MM.1S (cell line): ENCODE results near the gene PLIN4.

Experiments
- DNase-seq: peaks from one replicate; pipeline ENCODE4 v3.0.0-alpha.2; 2015
- H2AFZ ChIP-seq: fragments of 300-600 bp; sonication (generic); 2 replicates; pipeline ENCODE4 v1.6.0; 2016; ENCODE audit warnings: antibody characterized with exemption, low read length
- H3F3A ChIP-seq: fragments of 300-600 bp; sonication (generic); 2 replicates; pipeline ENCODE4 v1.6.1; 2016; ENCODE audit warnings: mild to moderate bottlenecking, antibody characterized with exemption, low read length, moderate library complexity, mixed read lengths; ENCODE audit not compliant: insufficient read depth
- H3K27ac ChIP-seq: fragments of 300-600 bp; sonication (generic); 2 replicates; pipeline ENCODE4 v1.5.1; 2016; ENCODE audit warnings: mild to moderate bottlenecking, low read length
- H3K27me3 ChIP-seq: fragments of 300-600 bp; sonication (generic); replicated peaks from 2 replicates; pipeline ENCODE4 v1.6.0; 2016; ENCODE audit warnings: low read length; ENCODE audit not compliant: insufficient read depth
- H3K36me3 ChIP-seq: fragments of 300-600 bp; sonication (generic); replicated peaks from 2 replicates; pipeline ENCODE4 v1.6.1; 2016; ENCODE audit warnings: mild to moderate bottlenecking, low read length, mixed read lengths; ENCODE audit not compliant: insufficient read depth
- H3K4me1 ChIP-seq: fragments of 300-600 bp; sonication (generic); 2 replicates; pipeline ENCODE4 v1.6.1; 2016; ENCODE audit warnings: low read length, mixed read lengths
- H3K4me2 ChIP-seq: fragments of 300-600 bp; sonication (generic); 2 replicates; pipeline ENCODE4 v1.6.0; 2016; ENCODE audit warnings: low read depth, low read length
- H3K4me3 ChIP-seq: fragments of 300-600 bp; sonication (generic); 2 replicates; pipeline ENCODE4 v1.5.1; 2016; ENCODE audit warnings: low read length, mixed read lengths
- H3K79me2 ChIP-seq: fragments of 300-600 bp; sonication (generic); 2 replicates; pipeline ENCODE4 v1.6.1; 2016; ENCODE audit warnings: mixed run types, low read length, mixed read lengths
- H3K9ac ChIP-seq: fragments of 300-600 bp; sonication (generic); 2 replicates; pipeline ENCODE4 v1.6.1; 2016; ENCODE audit warnings: low read length, mixed read lengths
- H3K9me2 ChIP-seq: fragments of 300-600 bp; sonication (generic); replicated peaks from 2 replicates; pipeline ENCODE4 v1.6.1; 2016; ENCODE audit warnings: mild to moderate bottlenecking, low read length, mixed read lengths; ENCODE audit not compliant: insufficient read depth
- H3K9me3 ChIP-seq: fragments of 300-600 bp; sonication (generic); replicated peaks from 2 replicates; pipeline ENCODE4 v1.6.1; 2016; ENCODE audit warnings: mild to moderate bottlenecking, low read length, mixed read lengths; ENCODE audit not compliant: insufficient read depth
- H4K20me1 ChIP-seq: fragments of 300-600 bp; sonication (generic); 2 replicates; pipeline ENCODE4 v1.6.1; 2016; ENCODE audit warnings: mild to moderate bottlenecking, low read length, moderate library complexity, mixed read lengths; ENCODE audit not compliant: insufficient read depth
- EZH2 ChIP-seq: fragments of 300-600 bp; sonication (generic); optimal IDR thresholded peaks from 2 replicates; pipeline ENCODE3; 2017; ENCODE audit warnings: low read depth, mild to moderate bottlenecking, antibody characterized with exemption, low read length, mixed read lengths
- EZH2phosphoT487 ChIP-seq: fragments of 300-600 bp; sonication (generic); IDR thresholded peaks from 2 replicates; pipeline ENCODE4 v1.6.1; 2018; ENCODE audit warnings: antibody characterized with exemption, low read length
- TF ChIP-seq, protein P1 (sequence below): fragments of 300-600 bp; sonication (generic); IDR thresholded peaks from 2 replicates; pipeline ENCODE4 v1.5.1; 2016; ENCODE audit warnings: antibody characterized with exemption, low read length, mixed read lengths

Gene PLIN4

DNA sequence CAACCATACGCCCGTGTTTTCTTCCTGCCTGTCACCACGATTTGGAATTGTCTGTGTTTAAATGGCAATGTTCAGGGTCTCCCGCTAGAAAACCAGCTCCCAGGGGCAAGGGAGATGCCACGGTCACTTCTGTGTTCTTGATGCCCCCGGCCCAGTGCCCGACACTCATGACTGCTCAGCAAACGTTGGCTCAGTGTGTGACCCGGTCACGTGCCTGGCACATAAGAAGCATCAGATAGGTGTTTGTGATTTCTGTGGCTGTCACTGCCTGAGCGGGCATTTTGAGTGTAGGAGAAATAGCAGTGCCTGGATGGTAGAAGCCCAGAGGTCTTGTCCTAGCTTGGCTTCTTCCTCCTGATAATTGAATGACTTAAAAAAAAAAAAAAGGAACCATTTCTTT, 30.7 kb downstream of the PLIN4 start:
- Histone ChIP-seq H3K27ac (no peak overlapping the region), H3K9me3 (no peaks in the 10 kb centered on the region), H3F3A (no peaks in the 10 kb centered on the region), H3K27me3 (no peaks in the 10 kb centered on the region), H3K4me3 (no peak overlapping the region), H3K36me3 (no peaks in the 10 kb centered on the region), H3K4me1 (no peaks in the 10 kb centered on the region), H3K79me2 (no peaks in the 10 kb centered on the region), H4K20me1 (no peaks in the 10 kb centered on the region), H3K9ac (no peak overlapping the region), H2AFZ (no peak overlapping the region), H3K9me2 (no peaks in the 10 kb centered on the region), H3K4me2 (no peak overlapping the region)
- no peak for DNase-seq
- TF ChIP-seq EZH2phosphoT487 (no peak), EZH2 (no peak)
- TF ChIP-seq, protein P1, sequence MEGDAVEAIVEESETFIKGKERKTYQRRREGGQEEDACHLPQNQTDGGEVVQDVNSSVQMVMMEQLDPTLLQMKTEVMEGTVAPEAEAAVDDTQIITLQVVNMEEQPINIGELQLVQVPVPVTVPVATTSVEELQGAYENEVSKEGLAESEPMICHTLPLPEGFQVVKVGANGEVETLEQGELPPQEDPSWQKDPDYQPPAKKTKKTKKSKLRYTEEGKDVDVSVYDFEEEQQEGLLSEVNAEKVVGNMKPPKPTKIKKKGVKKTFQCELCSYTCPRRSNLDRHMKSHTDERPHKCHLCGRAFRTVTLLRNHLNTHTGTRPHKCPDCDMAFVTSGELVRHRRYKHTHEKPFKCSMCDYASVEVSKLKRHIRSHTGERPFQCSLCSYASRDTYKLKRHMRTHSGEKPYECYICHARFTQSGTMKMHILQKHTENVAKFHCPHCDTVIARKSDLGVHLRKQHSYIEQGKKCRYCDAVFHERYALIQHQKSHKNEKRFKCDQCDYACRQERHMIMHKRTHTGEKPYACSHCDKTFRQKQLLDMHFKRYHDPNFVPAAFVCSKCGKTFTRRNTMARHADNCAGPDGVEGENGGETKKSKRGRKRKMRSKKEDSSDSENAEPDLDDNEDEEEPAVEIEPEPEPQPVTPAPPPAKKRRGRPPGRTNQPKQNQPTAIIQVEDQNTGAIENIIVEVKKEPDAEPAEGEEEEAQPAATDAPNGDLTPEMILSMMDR: no peak

DNA sequence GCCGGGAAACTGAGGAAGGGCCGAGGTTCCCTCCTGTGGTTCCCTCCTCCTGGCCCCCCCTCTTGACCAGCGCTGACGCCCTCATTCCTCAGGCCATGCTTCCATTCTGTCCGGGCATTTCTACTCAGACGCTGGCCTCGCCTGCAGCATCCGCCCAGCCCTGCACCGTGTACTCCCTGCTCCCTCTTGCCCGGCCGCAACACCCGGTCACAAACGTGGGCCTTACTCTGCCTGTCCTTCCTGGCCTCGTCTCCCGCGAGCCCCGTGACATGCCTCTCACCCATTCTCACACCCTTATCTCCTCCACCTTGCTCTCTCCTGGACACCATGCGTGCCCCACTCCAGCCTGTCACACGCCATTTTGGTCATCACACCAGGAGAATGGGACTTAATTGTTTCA, 34.9 kb downstream of the PLIN4 start:
- H4K20me1 ChIP-seq: no peaks in the 10 kb centered on the region
- TF ChIP-seq EZH2phosphoT487: no peak
- no peak for TF ChIP-seq EZH2
- TF ChIP-seq, protein P1: no peak
- no peaks in the 10 kb centered on the region for H3K9me2 ChIP-seq
- no peaks in the 10 kb centered on the region for H3K4me1 ChIP-seq
- H3F3A ChIP-seq: no peaks in the 10 kb centered on the region
- H3K27ac ChIP-seq: no peak overlapping the region
- H3K9ac ChIP-seq: no peak overlapping the region
- no peaks in the 10 kb centered on the region for H3K79me2 ChIP-seq
- DNase-seq: no peak
- H3K4me2 ChIP-seq: no peak overlapping the region
- no peaks in the 10 kb centered on the region for H3K9me3 ChIP-seq
- H3K36me3 ChIP-seq: no peaks in the 10 kb centered on the region
- no peak overlapping the region for H2AFZ ChIP-seq
- no peaks in the 10 kb centered on the region for H3K27me3 ChIP-seq
- no peak overlapping the region for H3K4me3 ChIP-seq

DNA sequence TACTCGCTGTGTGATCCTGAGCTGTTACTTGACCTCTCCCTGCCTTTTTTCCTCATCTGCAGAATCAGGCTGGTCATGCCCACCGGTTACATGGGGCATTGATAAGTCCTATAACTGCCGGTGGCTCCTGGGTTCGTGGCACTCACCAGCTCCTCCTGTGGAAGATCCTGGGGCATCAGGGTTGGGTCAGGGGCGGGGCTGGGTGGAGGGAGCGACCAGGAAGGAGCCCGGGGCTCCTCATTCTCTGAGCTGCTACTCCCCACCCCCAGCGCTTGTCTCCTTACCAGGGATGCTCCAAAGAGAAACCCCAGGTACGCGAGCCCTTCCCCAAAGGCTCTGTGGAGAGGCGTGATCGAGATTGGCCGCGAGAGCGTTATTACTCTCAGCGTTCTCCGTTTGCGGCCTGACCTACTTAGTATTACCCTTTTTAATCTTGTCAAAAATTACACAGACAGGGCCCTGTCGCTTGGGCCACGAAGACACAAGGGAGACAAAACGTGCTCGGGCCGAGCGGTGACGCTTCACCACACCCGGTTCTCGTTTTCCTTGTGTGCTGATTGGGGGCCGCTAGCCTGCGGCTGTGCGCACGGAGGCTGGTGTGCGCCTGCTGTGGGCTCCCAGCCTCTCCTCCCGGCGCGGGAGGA, 35.4 kb downstream of the PLIN4 start:
- no peak overlapping the region for H3K27ac ChIP-seq
- no peak for TF ChIP-seq EZH2
- no peak for TF ChIP-seq EZH2phosphoT487
- TF ChIP-seq, protein P1: no peak
- no peak overlapping the region for H3K4me3 ChIP-seq

More for the DNA sequence above, 35.4 kb downstream of the PLIN4 start:
- no peaks in the 10 kb centered on the region for H4K20me1 ChIP-seq
- H3K9me2 ChIP-seq: no peaks in the 10 kb centered on the region
- H3K4me2 ChIP-seq: no peak overlapping the region
- no peak for DNase-seq
- H3K4me1 ChIP-seq: no peaks in the 10 kb centered on the region
- no peak overlapping the region for H3K9ac ChIP-seq
- H3K36me3 ChIP-seq: no peaks in the 10 kb centered on the region
- no peaks in the 10 kb centered on the region for H3K9me3 ChIP-seq
- no peaks in the 10 kb centered on the region for H3F3A ChIP-seq
- H2AFZ ChIP-seq: no peak overlapping the region
- H3K79me2 ChIP-seq: no peaks in the 10 kb centered on the region
- H3K27me3 ChIP-seq: no peaks in the 10 kb centered on the region
